ENCODE data around the gene SGCD.
A peak's percentile ranks its signal among the peaks of the same experiment; 100 is the strongest.

The SGCD gene

DNA sequence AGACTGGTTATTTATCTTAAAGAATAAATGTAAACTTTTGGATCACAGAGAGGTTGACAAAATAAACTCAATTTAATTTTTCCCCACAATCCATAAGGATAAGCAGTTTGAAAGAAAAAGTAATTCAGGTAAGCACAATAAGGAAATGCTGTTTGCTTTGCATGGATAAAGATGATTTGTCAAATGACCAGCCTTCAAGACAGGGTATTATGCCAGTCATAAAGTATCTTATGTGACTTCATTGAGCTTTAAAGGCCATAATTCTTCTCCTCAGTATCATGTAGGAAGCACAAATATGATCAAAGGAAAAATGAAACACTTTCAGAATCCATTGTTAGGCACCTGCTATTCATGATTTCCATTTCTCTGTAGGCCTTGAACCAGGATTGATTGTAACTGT is 342.5 kb downstream of the SGCD start:
- H4K8ac ChIP-seq (ENCODE audit: low read depth, low read length) = no peak overlapping the region
- no peak overlapping the region for H2BK15ac ChIP-seq (replicated peaks; ENCODE audit: low read depth)
- H4K5ac ChIP-seq (ENCODE audit: low read length) = no peak overlapping the region
- no peak overlapping the region for H3K4ac ChIP-seq (ENCODE audit: low read depth, low read length)
- no peak overlapping the region for H3K9ac ChIP-seq (ENCODE audit: low read length)
- H3K4me2 ChIP-seq (ENCODE audit: low read length) = no peak overlapping the region
- H3K27ac ChIP-seq (ENCODE audit: low read depth, low read length) = no peak overlapping the region
- H3K79me1 ChIP-seq (ENCODE audit: low read length) = no peaks in the 10 kb centered on the region
- no peak overlapping the region for H3K4me3 ChIP-seq (ENCODE audit: low read length)
- no peak for DNase-seq
- no peaks in the 10 kb centered on the region for H3K4me1 ChIP-seq (ENCODE audit: control insufficient read depth, low read depth, low read length)
- H3K18ac ChIP-seq (ENCODE audit: low read length) = no peak overlapping the region
- H3K36me3 ChIP-seq (ENCODE audit: control insufficient read depth, insufficient read depth, low read length) = no peaks in the 10 kb centered on the region
- no peak overlapping the region for H2BK5ac ChIP-seq (ENCODE audit: low read length)
- H3K56ac ChIP-seq (ENCODE audit: low read length) = no peak overlapping the region
- no peaks in the 10 kb centered on the region for H3K79me2 ChIP-seq (ENCODE audit: control insufficient read depth, insufficient read depth, low read length)
- H3K27me3 ChIP-seq (ENCODE audit: insufficient read depth, low read length, poor library complexity) = no peaks in the 10 kb centered on the region
- no peak overlapping the region for H2AK5ac ChIP-seq (ENCODE audit: low read length)
- H3K23ac ChIP-seq (ENCODE audit: low read length) = no peak overlapping the region
- no peak overlapping the region for H2BK120ac ChIP-seq (ENCODE audit: low read depth, low read length)

GRCh38 chr5:156670615-156671014 is 343.7 kb downstream of the SGCD start:
- H3K9ac ChIP-seq (ENCODE audit: low read length) = no peak overlapping the region
- no peak overlapping the region for H2BK15ac ChIP-seq (replicated peaks; ENCODE audit: low read depth)
- H3K4me3 ChIP-seq (ENCODE audit: low read length) = no peak overlapping the region
- H3K36me3 ChIP-seq (ENCODE audit: control insufficient read depth, insufficient read depth, low read length) = no peaks in the 10 kb centered on the region
- no peak overlapping the region for H3K4me2 ChIP-seq (ENCODE audit: low read length)
- H3K4ac ChIP-seq (ENCODE audit: low read depth, low read length) = no peak overlapping the region
- H3K79me1 ChIP-seq (ENCODE audit: low read length) = no peaks in the 10 kb centered on the region
- H4K5ac ChIP-seq (ENCODE audit: low read length) = no peak overlapping the region
- no peaks in the 10 kb centered on the region for H3K79me2 ChIP-seq (ENCODE audit: control insufficient read depth, insufficient read depth, low read length)
- no peak overlapping the region for H4K8ac ChIP-seq (ENCODE audit: low read depth, low read length)
- no peak overlapping the region for H3K56ac ChIP-seq (ENCODE audit: low read length)
- H3K23ac ChIP-seq (ENCODE audit: low read length) = no peak overlapping the region
- no CpG with 5 or more reads among the region's 2 CpGs for WGBS (ENCODE audit: extremely low coverage, insufficient coverage, low lambda C conversion rate)
- H2BK120ac ChIP-seq (ENCODE audit: low read depth, low read length) = no peak overlapping the region
- no peaks in the 10 kb centered on the region for H3K27me3 ChIP-seq (ENCODE audit: insufficient read depth, low read length, poor library complexity)
- no peak overlapping the region for H3K27ac ChIP-seq (ENCODE audit: low read depth, low read length)
- no peaks in the 10 kb centered on the region for H3K4me1 ChIP-seq (ENCODE audit: control insufficient read depth, low read depth, low read length)
- H3K18ac ChIP-seq (ENCODE audit: low read length) = no peak overlapping the region
- no peak overlapping the region for H2AK5ac ChIP-seq (ENCODE audit: low read length)
- no peak for DNase-seq
- H2BK5ac ChIP-seq (ENCODE audit: low read length) = no peak overlapping the region

- Histone ChIP-seq H3K79me2 (ENCODE audit: control insufficient read depth, insufficient read depth, low read length) (no peaks in the 10 kb centered on the region), H2AK5ac (ENCODE audit: low read length) (no peak overlapping the region), H3K56ac (ENCODE audit: low read length) (no peak overlapping the region), H4K5ac (ENCODE audit: low read length) (no peak overlapping the region), H3K27me3 (ENCODE audit: insufficient read depth, low read length, poor library complexity) (no peaks in the 10 kb centered on the region), H2BK120ac (ENCODE audit: low read depth, low read length) (no peak overlapping the region), H2BK5ac (ENCODE audit: low read length) (no peak overlapping the region), H3K23ac (ENCODE audit: low read length) (no peak overlapping the region), H4K8ac (ENCODE audit: low read depth, low read length) (no peak overlapping the region), H3K9ac (ENCODE audit: low read length) (no peak overlapping the region), H3K4me1 (ENCODE audit: control insufficient read depth, low read depth, low read length) (no peaks in the 10 kb centered on the region), H3K4me3 (ENCODE audit: low read length) (no peak overlapping the region), H3K27ac (ENCODE audit: low read depth, low read length) (no peak overlapping the region), H3K4me2 (ENCODE audit: low read length) (no peak overlapping the region), H2BK15ac (replicated peaks; ENCODE audit: low read depth) (no peak overlapping the region), H3K36me3 (ENCODE audit: control insufficient read depth, insufficient read depth, low read length) (no peaks in the 10 kb centered on the region), H3K79me1 (ENCODE audit: low read length) (no peaks in the 10 kb centered on the region), H3K18ac (ENCODE audit: low read length) (no peak overlapping the region), H3K4ac (ENCODE audit: low read depth, low read length) (no peak overlapping the region)
- peak; percentile 14 for DNase-seq
Measured at GRCh38 chr5:156675395-156675794, 348.4 kb downstream of the SGCD start.

GRCh38 chr5:156677963-156678362 is 351.0 kb downstream of the SGCD start:
- no peaks in the 10 kb centered on the region for H3K79me2 ChIP-seq (ENCODE audit: control insufficient read depth, insufficient read depth, low read length)
- H3K4me2 ChIP-seq (ENCODE audit: low read length) = no peak overlapping the region
- H4K5ac ChIP-seq (ENCODE audit: low read length) = no peak overlapping the region
- H2BK120ac ChIP-seq (ENCODE audit: low read depth, low read length) = no peak overlapping the region
- no peak overlapping the region for H3K27ac ChIP-seq (ENCODE audit: low read depth, low read length)
- H3K27me3 ChIP-seq (ENCODE audit: insufficient read depth, low read length, poor library complexity) = no peaks in the 10 kb centered on the region
- no peak overlapping the region for H3K9ac ChIP-seq (ENCODE audit: low read length)
- H3K23ac ChIP-seq (ENCODE audit: low read length) = no peak overlapping the region
- H3K4me3 ChIP-seq (ENCODE audit: low read length) = no peak overlapping the region
- WGBS (ENCODE audit: extremely low coverage, insufficient coverage, low lambda C conversion rate) = no CpG with 5 or more reads among the region's 1 CpG
- no peak overlapping the region for H3K18ac ChIP-seq (ENCODE audit: low read length)
- no peak overlapping the region for H2AK5ac ChIP-seq (ENCODE audit: low read length)
- H3K56ac ChIP-seq (ENCODE audit: low read length) = no peak overlapping the region
- no peak overlapping the region for H2BK5ac ChIP-seq (ENCODE audit: low read length)
- no peaks in the 10 kb centered on the region for H3K4me1 ChIP-seq (ENCODE audit: control insufficient read depth, low read depth, low read length)
- DNase-seq = no peak
- no peak overlapping the region for H3K4ac ChIP-seq (ENCODE audit: low read depth, low read length)
- H2BK15ac ChIP-seq (replicated peaks; ENCODE audit: low read depth) = no peak overlapping the region
- H4K8ac ChIP-seq (ENCODE audit: low read depth, low read length) = no peak overlapping the region
- no peaks in the 10 kb centered on the region for H3K36me3 ChIP-seq (ENCODE audit: control insufficient read depth, insufficient read depth, low read length)
- no peaks in the 10 kb centered on the region for H3K79me1 ChIP-seq (ENCODE audit: low read length)

DNA sequence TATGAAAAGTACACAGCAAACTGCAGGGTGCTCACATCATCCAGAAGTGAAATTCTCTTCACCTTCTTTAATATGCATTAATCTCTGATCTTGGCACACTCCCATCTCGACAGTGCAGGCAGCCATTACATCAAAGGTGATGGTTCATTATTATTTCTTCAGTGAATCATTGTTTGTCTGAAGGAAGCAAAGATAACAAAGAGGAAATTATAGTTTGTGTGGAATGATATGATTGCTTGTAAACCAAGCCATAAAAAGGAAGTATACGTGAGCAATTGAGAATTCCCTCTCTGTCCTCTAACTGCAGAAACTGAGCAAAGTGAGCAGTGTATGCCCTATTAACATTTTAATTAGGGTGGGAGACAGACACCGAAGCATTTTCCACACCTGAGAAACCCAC is 351.5 kb downstream of the SGCD start:
- H3K27me3 ChIP-seq (ENCODE audit: insufficient read depth, low read length, poor library complexity) = no peaks in the 10 kb centered on the region
- no peak overlapping the region for H3K18ac ChIP-seq (ENCODE audit: low read length)
- H4K8ac ChIP-seq (ENCODE audit: low read depth, low read length) = no peak overlapping the region
- H2AK5ac ChIP-seq (ENCODE audit: low read length) = no peak overlapping the region
- no peak overlapping the region for H3K4me3 ChIP-seq (ENCODE audit: low read length)
- H3K79me1 ChIP-seq (ENCODE audit: low read length) = no peaks in the 10 kb centered on the region
- H2BK15ac ChIP-seq (replicated peaks; ENCODE audit: low read depth) = no peak overlapping the region
- H3K36me3 ChIP-seq (ENCODE audit: control insufficient read depth, insufficient read depth, low read length) = no peaks in the 10 kb centered on the region
- no peaks in the 10 kb centered on the region for H3K4me1 ChIP-seq (ENCODE audit: control insufficient read depth, low read depth, low read length)
- no peak for DNase-seq
- H3K23ac ChIP-seq (ENCODE audit: low read length) = no peak overlapping the region
- H3K27ac ChIP-seq (ENCODE audit: low read depth, low read length) = no peak overlapping the region
- H2BK120ac ChIP-seq (ENCODE audit: low read depth, low read length) = no peak overlapping the region
- H3K4me2 ChIP-seq (ENCODE audit: low read length) = no peak overlapping the region
- H4K5ac ChIP-seq (ENCODE audit: low read length) = no peak overlapping the region
- no peak overlapping the region for H3K4ac ChIP-seq (ENCODE audit: low read depth, low read length)
- H3K79me2 ChIP-seq (ENCODE audit: control insufficient read depth, insufficient read depth, low read length) = no peaks in the 10 kb centered on the region
- no peak overlapping the region for H3K9ac ChIP-seq (ENCODE audit: low read length)
- no CpG with 5 or more reads among the region's 3 CpGs for WGBS (ENCODE audit: extremely low coverage, insufficient coverage, low lambda C conversion rate)
- no peak overlapping the region for H2BK5ac ChIP-seq (ENCODE audit: low read length)
- no peak overlapping the region for H3K56ac ChIP-seq (ENCODE audit: low read length)

GRCh38 chr5:156680831-156681230 is 353.9 kb downstream of the SGCD start:
- no peak overlapping the region for H3K4ac ChIP-seq (ENCODE audit: low read depth, low read length)
- no peak overlapping the region for H3K4me2 ChIP-seq (ENCODE audit: low read length)
- no peak for DNase-seq
- no CpG with 5 or more reads among the region's 10 CpGs for WGBS (ENCODE audit: extremely low coverage, insufficient coverage, low lambda C conversion rate)
- H3K79me1 ChIP-seq (ENCODE audit: low read length) = no peaks in the 10 kb centered on the region
- H3K56ac ChIP-seq (ENCODE audit: low read length) = no peak overlapping the region
- H3K4me3 ChIP-seq (ENCODE audit: low read length) = no peak overlapping the region
- no peak overlapping the region for H2BK120ac ChIP-seq (ENCODE audit: low read depth, low read length)
- H3K18ac ChIP-seq (ENCODE audit: low read length) = no peak overlapping the region
- H3K27me3 ChIP-seq (ENCODE audit: insufficient read depth, low read length, poor library complexity) = no peaks in the 10 kb centered on the region
- no peak overlapping the region for H2BK15ac ChIP-seq (replicated peaks; ENCODE audit: low read depth)
- H4K5ac ChIP-seq (ENCODE audit: low read length) = no peak overlapping the region
- no peaks in the 10 kb centered on the region for H3K36me3 ChIP-seq (ENCODE audit: control insufficient read depth, insufficient read depth, low read length)
- no peak overlapping the region for H3K23ac ChIP-seq (ENCODE audit: low read length)
- H3K9ac ChIP-seq (ENCODE audit: low read length) = no peak overlapping the region
- no peak overlapping the region for H3K27ac ChIP-seq (ENCODE audit: low read depth, low read length)
- no peak overlapping the region for H2BK5ac ChIP-seq (ENCODE audit: low read length)
- no peaks in the 10 kb centered on the region for H3K4me1 ChIP-seq (ENCODE audit: control insufficient read depth, low read depth, low read length)
- no peak overlapping the region for H4K8ac ChIP-seq (ENCODE audit: low read depth, low read length)
- no peaks in the 10 kb centered on the region for H3K79me2 ChIP-seq (ENCODE audit: control insufficient read depth, insufficient read depth, low read length)
- H2AK5ac ChIP-seq (ENCODE audit: low read length) = no peak overlapping the region
